HG02852 (cell line): ENCODE data around the gene OR4M1.
"Not testable (repeated sequence)": the region's sequence is repeated elsewhere in the genome, so short reads cannot be mapped to it uniquely, and the experiment has no call there.

Source experiments
- ATAC-seq: cut with Tn5 transposase; IDR thresholded peaks from one replicate; pipeline ENCODE4 v1.9.1; 2021; ENCODE audit warnings: mild to moderate bottlenecking, moderate library complexity; ENCODE audit not compliant: unreplicated experiment

Gene OR4M1

GRCh38 chr14:19773204-19773603 lies at the start of gene OR4M1:
Gene OR4M1 (plus strand): TSS chr14:19773504. CDS start chr14:19780323, 6,819 bp downstream.
- not testable (repeated sequence) for ATAC-seq

GRCh38 chr14:19729359-19729758 lies 43.9 kb upstream of the OR4M1 start:
- ATAC-seq: no peak

DNA sequence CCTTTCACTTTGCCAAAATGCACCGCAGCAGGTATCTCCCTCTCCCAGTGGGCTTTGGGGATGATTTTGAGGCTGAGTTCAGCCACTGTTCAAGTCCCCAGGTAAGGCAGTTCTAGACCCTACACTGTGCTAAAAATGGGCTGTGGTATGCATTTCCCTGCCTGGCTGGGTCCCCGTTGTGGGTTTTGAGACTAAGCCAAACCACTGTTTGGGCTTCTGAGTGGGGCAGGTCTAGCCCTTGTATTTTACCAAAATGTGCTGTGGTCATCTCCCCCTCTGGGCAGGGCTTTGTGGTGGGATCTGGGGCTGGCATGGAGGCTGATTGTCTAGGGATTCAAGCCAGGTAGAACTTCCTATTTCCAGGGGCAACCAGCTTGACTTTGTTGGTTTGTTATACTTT lies 43.5 kb upstream of the OR4M1 start:
- ATAC-seq: no peak

DNA sequence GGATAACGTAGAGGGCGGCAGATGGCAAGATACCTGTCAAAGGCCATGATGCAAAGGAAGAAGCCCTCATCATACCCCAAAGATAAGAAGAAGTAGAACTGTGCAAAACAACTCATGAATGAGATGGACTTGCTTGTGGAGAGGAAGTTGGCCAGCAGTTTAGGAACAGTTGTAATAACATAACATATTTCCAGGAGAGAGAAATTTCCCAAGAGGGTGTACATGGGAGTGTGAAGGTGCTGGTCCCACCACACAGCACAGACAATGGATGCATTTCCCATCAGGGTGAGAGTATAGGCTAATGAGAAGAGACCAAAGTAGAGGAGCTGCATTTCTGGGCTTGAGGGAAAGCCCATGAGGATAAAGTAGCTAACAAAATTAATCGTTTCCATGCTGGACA lies 39.4 kb upstream of the OR4M1 start:
- not testable (repeated sequence) for ATAC-seq

GRCh38 chr14:19743256-19743655 lies 30.0 kb upstream of the OR4M1 start, which contains the start of gene OR4Q3:
Gene OR4Q3 (plus strand): TSS chr14:19743571.
- no peak for ATAC-seq

- ATAC-seq: not testable (repeated sequence)
These were observed 21.0 kb upstream of the OR4M1 start for GRCh38 chr14:19752316-19752715.

DNA sequence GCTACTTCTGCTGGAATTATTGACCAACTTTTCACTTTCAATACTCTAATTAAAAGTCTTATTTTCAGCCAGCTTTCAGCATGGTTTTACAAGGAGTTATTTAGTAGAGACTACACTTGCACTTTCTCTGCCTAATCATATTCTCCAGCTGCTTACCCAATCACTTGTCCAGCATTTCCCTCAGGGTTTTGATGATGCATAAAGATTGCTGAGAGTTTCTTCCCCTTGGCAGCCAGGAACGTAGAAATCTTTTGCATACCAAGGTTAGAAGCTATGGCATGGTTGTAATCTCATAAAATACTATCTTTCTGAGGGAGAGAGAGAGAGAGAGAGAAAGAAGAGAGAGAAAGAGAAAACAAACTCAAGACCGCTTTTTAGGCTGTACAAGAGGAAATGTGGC lies 19.1 kb upstream of the OR4M1 start:
- no peak for ATAC-seq

GRCh38 chr14:19771491-19771890 lies 1.8 kb upstream of the OR4M1 start:
- ATAC-seq: not testable (repeated sequence)

GRCh38 chr14:19771895-19772430 lies 1.3 kb upstream of the OR4M1 start:
- no peak for ATAC-seq

- ATAC-seq: not testable (repeated sequence)
These were observed 850 bp upstream of the OR4M1 start for GRCh38 chr14:19772454-19772853.

DNA sequence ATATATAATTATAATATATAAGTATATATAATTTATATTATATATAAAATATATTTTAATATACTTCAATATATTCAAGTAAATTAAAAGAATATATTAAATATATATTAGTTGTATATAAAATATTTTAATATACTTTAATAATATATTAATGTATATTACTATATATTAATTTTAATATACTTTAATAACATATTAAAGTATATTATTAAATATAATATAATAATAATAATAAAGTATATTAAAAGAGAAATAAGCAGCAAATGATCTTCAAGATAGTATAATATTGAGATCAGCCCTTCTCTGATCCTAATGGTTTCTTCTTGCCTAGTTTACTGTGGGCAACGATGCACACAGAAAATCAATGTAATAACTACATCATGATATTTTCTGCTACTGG lies 2.3 kb downstream of the OR4M1 start:
- no peak for ATAC-seq

- not testable (repeated sequence) for ATAC-seq
These were observed 12.5 kb downstream of the OR4M1 start for GRCh38 chr14:19785848-19786247.

GRCh38 chr14:19787318-19787717 lies 14.0 kb downstream of the OR4M1 start:
- ATAC-seq: not testable (repeated sequence)

GRCh38 chr14:19788150-19788549 lies 14.8 kb downstream of the OR4M1 start:
- ATAC-seq: not testable (repeated sequence)

GRCh38 chr14:19796520-19797108 lies 23.3 kb downstream of the OR4M1 start:
- not testable (repeated sequence) for ATAC-seq

DNA sequence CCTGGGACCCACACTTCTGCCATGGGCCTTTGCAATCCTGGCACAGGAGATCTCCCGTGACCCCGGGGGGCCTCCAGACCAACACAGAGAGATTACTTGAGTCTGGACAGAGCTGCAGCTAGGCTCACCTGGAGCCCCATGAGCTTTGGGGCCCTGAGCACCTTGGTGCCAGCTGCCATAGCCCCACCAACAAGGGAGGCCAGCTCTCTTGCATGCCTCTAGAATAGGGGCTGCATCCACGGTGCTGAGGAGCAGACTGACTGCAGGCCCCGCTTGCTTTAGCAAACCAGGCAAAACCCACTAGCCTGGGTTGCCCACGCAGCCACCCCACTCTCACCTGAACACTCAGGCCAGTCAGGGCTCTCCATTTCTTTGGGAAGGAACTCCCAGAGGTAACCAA lies 26.6 kb downstream of the OR4M1 start:
- ATAC-seq: no peak

DNA sequence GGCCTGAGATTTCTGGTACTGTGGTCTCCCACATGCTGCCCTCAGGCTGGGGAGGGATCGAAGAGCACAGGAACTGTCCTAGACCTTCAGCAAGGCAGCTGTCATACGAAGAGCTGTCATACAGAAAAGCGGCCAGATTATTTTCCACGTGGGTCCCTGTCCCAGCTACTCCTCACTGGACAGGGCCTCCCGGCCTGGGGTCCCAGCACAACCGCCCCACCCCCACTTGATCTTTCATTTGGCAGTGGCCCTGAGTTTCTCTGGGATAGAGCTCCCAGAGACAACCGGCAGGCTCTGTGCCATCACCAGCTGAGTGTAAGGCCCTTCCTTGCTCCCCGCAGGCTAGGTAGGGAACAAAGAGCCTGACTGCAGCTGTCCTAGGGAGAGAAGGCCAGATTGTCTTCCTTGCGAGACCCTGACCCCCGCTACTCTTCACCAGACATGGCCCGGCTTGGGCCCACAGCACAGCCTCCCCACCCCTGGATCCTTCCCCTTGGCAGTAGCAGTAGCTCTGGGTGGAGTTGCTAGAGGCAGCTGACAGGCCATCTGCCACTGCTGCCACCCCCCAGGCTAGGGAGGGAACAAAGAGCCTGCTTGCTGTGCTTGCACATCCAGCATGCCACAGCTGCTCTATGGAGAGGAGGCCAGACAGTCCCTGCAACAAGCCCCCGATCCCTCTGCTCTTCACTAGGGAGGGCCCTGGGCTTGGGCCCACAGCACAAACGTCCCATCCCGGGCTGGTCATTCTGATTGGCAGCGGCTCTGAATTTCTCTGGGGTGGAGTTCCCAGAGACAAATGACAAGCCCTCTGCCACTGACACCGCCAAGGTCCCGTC lies 27.2 kb downstream of the OR4M1 start:
- no peak for ATAC-seq

GRCh38 chr14:19801118-19801464 lies 27.8 kb downstream of the OR4M1 start:
- no peak for ATAC-seq

GRCh38 chr14:19803470-19803869 lies 30.2 kb downstream of the OR4M1 start, which contains the start of gene OR4N2:
Gene OR4N2 (plus strand): TSS chr14:19803770. CDS start chr14:19827449, 23,679 bp downstream.
- not testable (repeated sequence) for ATAC-seq

DNA sequence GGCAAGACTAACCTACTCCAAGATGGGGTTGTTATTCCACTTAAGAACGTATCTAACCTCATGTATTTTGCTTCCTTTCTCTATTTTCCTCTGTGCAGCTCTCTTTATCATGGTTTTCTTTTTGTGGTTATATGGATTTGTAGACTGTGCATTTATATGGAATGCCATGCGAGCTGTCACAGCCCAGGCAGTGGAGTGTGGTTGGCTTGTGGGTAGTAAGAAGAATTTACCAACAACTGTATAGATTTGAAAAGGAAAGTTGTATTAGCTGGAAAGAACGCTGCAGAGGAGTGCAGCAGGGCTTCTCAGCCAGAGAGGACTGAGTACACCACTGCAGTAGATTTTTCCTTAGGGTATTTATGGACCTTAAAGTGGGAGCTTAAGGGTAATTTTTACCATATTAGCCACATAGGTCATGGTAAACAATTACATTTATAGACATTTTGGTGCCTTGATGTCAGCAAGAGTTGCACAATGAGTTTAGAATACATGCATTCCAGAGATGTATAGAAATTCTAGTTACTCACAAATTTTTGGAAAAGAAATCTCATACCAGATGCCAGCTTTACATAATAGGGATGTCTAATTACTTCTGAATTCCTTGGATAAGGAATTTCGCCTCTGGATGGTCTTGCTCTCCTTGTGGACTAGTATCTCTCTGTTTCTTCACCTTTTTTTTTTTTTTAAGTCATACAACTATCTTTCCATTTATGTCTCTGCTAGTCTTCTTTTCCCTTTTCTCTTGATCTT lies 40.0 kb downstream of the OR4M1 start:
- not testable (repeated sequence) for ATAC-seq

GRCh38 chr14:19819879-19820278 lies 46.6 kb downstream of the OR4M1 start:
- ATAC-seq: not testable (repeated sequence)
